Panc1 (cell line): ENCODE measurements around the gene VWC2L.

ENCODE experiments used
- CTCF ChIP-seq: fragments of 450-650 bp; IDR thresholded peaks from 2 replicates; pipeline ENCODE4 v1.5.1; 2017; ENCODE audit warnings: mild to moderate bottlenecking
- POLR2AphosphoS5 ChIP-seq: IDR thresholded peaks from 2 replicates; pipeline ENCODE4 v1.6.1; 2012; ENCODE audit warnings: mild to moderate bottlenecking, low read depth, low read length, moderate library complexity
- SIN3A ChIP-seq: IDR thresholded peaks from 2 replicates; pipeline ENCODE4 v1.6.1; 2012; ENCODE audit warnings: low read depth, mild to moderate bottlenecking, low read length, moderate library complexity, borderline replicate concordance; ENCODE audit not compliant: insufficient read depth
- TF ChIP-seq, protein P1 (sequence below), 2 experiments: IDR thresholded peaks; 2 replicates each; pipeline ENCODE4 v1.6.1; 2011 to 2012; ENCODE audit warnings: low read depth in 2 of 2, control low read depth in 1 of 2, low read length in 1 of 2, mild to moderate bottlenecking in 1 of 2, moderate library complexity in 1 of 2; ENCODE audit not compliant: insufficient read depth in 1 of 2

- TF ChIP-seq CTCF (no peak), SIN3A (no peak), POLR2AphosphoS5 (no peak)
- TF ChIP-seq, protein P1, sequence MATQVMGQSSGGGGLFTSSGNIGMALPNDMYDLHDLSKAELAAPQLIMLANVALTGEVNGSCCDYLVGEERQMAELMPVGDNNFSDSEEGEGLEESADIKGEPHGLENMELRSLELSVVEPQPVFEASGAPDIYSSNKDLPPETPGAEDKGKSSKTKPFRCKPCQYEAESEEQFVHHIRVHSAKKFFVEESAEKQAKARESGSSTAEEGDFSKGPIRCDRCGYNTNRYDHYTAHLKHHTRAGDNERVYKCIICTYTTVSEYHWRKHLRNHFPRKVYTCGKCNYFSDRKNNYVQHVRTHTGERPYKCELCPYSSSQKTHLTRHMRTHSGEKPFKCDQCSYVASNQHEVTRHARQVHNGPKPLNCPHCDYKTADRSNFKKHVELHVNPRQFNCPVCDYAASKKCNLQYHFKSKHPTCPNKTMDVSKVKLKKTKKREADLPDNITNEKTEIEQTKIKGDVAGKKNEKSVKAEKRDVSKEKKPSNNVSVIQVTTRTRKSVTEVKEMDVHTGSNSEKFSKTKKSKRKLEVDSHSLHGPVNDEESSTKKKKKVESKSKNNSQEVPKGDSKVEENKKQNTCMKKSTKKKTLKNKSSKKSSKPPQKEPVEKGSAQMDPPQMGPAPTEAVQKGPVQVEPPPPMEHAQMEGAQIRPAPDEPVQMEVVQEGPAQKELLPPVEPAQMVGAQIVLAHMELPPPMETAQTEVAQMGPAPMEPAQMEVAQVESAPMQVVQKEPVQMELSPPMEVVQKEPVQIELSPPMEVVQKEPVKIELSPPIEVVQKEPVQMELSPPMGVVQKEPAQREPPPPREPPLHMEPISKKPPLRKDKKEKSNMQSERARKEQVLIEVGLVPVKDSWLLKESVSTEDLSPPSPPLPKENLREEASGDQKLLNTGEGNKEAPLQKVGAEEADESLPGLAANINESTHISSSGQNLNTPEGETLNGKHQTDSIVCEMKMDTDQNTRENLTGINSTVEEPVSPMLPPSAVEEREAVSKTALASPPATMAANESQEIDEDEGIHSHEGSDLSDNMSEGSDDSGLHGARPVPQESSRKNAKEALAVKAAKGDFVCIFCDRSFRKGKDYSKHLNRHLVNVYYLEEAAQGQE (IDR thresholded peaks at IDR 0.05; ENCODE audit: insufficient read depth in 1 of 2, low read depth in 2 of 2, low read length in 1 of 2): no peak
These were observed 34.1 kb upstream of the VWC2L start for GRCh38 chr2:214376618-214377285.
